ENCODE data around the gene CNTD1.
A peak's percentile ranks its signal among the peaks of the same experiment; 100 is the strongest.

Gene CNTD1

GRCh38 chr17:42803074-42803883, 4.6 kb downstream of the CNTD1 start:
- DNase-seq (ENCODE audit: low read depth): no peak

- DNase-seq (ENCODE audit: low read depth): no peak
Measured at GRCh38 chr17:42804918-42805367, 6.3 kb downstream of the CNTD1 start.

DNA sequence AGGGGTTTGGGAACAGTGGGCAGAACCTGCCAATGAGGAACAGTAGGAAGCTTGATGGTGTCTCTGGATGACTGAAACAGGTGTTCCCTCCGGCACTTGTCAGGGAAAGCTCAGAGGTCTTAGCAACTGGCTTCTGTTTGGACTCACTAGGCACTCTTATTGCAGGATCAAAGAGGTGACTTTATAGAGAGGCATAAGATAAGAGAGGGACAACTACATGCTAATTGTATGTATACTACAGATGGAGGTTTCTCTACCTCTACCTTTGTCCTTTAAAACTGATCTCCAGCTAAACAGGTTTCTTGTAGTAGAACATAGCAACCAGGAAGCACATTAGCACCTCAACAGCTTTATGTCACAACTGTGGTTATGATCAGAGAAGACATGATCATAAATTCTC, 7.6 kb downstream of the CNTD1 start:
- no peak for DNase-seq (ENCODE audit: low read depth)

- DNase-seq (ENCODE audit: low read depth): no peak
Measured at GRCh38 chr17:42809250-42809649, 10.6 kb downstream of the CNTD1 start.

- DNase-seq (ENCODE audit: low read depth): no peak
Measured at GRCh38 chr17:42814633-42815399, 16.2 kb downstream of the CNTD1 start.

- no peak for DNase-seq (ENCODE audit: low read depth)
Measured at GRCh38 chr17:42817866-42818265, 19.2 kb downstream of the CNTD1 start.

DNA sequence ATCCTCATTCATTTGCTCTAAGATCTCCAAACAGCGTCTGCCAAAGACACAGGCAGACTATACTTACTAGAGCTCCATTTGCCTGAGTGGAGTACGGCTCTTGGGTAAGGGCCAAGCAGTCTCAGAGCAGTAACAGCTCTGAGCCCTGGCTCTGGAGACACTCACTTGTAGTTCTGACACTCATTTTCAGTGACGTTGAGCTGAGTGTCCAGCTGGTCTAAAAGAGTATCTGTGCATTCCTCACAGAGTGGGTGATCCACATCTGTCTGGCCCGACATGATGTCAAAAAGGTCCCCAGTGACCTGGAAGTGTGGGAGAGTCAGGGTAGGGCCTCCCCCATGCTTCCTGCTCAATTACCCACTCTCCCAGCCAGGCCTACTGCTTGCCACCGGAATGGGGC, 19.7 kb downstream of the CNTD1 start:
- DNase-seq (ENCODE audit: low read depth): no peak

- DNase-seq (ENCODE audit: low read depth): peak; percentile 27
Measured at GRCh38 chr17:42819939-42820535, 21.4 kb downstream of the CNTD1 start.

- no peak for DNase-seq (ENCODE audit: low read depth)
Measured at GRCh38 chr17:42821176-42821575, 22.5 kb downstream of the CNTD1 start.

GRCh38 chr17:42827472-42827871, 28.8 kb downstream of the CNTD1 start:
- no peak for DNase-seq (ENCODE audit: low read depth)

GRCh38 chr17:42830971-42831370, 32.3 kb downstream of the CNTD1 start:
- DNase-seq (ENCODE audit: low read depth): no peak

- no peak for DNase-seq (ENCODE audit: low read depth)
Measured at GRCh38 chr17:42832213-42832933, 33.7 kb downstream of the CNTD1 start.

GRCh38 chr17:42832934-42833766, 34.5 kb downstream of the CNTD1 start, which contains the start of gene PSME3:
Gene PSME3, plus strand, starts transcription at chr17:42833397. Its CDS starts 235 bp downstream, at chr17:42833632.
- peak; percentile 80 for DNase-seq (ENCODE audit: low read depth)

DNA sequence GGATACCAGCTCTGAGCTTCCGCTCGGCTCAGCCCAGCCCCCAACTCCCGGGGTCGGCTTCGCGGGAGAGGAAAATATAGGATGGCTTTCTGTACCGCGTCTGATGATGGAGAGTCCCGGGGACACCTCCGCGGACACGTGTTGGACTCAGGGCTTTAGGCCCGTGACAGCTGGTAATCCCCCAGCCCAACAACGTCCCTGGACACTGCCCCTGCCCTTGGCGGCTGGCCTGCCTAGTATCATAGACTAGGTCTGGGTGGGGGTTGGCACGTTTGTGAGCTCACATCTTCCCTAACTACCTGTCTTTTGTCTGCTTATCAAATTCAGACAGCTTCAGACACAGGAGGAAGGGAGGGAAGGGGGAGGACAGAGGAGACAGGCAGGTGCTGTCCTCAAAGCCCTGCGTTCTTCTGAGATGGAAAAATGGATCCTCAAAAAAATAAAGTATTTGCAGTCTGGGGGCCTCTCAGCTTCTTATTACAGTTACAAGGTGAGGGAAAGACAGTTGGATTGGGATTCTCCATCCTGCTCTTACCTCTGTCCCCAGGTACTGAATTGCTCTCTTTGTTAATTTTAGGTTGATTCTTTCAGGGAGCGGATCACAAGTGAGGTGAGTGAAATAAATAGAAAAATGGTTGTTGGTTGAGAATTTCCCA, 35.2 kb downstream of the CNTD1 start:
- DNase-seq (ENCODE audit: low read depth): no peak

- no peak for DNase-seq (ENCODE audit: low read depth)
Measured at GRCh38 chr17:42835732-42836131, 37.1 kb downstream of the CNTD1 start.

GRCh38 chr17:42841975-42842685, 43.5 kb downstream of the CNTD1 start:
- DNase-seq (ENCODE audit: low read depth): no peak

GRCh38 chr17:42843358-42843934, 44.8 kb downstream of the CNTD1 start:
- DNase-seq (ENCODE audit: low read depth): no peak

DNA sequence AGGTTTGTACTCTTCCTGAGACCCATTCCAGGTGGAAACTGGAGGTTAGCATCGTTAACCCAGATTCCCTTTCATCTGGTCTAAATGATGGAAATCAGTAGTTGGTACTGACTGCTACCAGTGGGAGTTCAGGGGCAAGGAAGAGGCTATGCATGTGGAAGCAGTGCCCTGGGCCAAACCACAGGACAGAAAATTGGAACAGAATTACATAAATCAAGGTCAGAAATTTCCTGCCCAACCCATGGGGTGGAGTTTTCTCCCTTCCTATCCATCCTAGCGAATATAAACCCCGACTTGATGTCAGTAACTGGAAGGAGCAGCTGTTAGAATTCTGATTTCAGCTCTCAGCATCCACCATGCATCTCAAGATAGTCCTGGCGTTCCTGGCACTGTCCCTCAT, 45.6 kb downstream of the CNTD1 start, which contains the start of gene AOC2:
TSS of gene AOC2 (plus strand) at position 310 of the 400 bp plus-strand sequence. CDS start at position 357, 47 bp downstream.
- no peak for DNase-seq (ENCODE audit: low read depth)

DNA sequence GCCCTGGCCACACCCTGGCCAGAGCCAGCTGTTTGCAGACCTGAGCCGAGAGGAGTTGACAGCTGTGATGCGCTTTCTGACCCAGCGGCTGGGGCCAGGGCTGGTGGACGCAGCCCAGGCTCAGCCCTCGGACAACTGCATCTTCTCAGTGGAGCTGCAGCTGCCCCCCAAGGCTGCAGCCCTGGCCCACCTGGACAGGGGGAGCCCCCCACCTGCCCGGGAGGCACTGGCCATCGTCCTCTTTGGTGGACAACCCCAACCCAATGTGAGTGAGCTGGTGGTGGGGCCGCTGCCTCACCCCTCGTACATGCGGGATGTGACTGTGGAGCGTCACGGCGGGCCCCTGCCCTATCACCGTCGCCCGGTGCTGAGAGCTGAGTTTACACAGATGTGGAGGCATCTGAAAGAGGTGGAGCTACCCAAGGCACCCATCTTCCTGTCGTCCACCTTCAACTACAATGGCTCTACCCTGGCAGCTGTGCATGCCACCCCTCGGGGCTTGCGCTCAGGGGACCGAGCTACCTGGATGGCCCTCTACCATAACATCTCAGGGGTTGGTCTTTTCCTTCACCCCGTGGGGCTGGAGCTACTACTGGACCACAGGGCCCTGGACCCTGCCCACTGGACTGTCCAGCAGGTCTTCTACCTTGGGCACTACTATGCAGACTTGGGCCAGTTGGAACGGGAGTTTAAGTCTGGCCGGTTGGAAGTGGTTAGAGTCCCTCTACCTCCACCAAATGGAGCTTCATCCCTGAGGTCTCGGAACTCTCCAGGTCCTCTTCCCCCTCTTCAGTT, 46.3 kb downstream of the CNTD1 start:
- no peak for DNase-seq (ENCODE audit: low read depth)

Measured in stimulated activated CD8-positive, alpha-beta memory T cell treated with anti-CD3 and anti-CD28 coated beads, Interleukin-15, amount 100 ng/mL, for 1 hour (primary cell).